Measurements from ENCODE around the gene PPM1E.

DNA sequence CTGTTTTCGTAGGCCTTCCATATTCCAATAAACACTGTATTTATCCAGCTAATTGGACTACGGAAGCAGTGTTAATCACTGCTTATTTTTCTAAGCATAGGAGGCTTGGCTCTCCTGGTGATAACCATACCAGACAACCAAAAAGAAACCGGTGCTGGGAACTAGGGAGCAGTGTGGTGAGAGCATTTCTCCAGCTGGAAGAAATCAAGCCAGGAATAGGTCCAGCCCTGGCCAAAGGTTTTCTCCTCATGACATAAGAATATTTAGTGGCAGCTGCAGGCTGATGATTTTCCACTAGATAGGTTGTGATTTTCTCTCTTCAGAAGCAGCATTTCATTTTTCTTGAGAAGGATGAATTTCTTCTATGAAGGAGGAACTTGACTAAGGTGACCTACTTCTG is 209.6 kb downstream of the PPM1E start:
- TF ChIP-seq POLR2A (IDR thresholded peaks at IDR 0.05), result no peak
- TF ChIP-seq CTCF (IDR thresholded peaks at IDR 0.05), result no peak

Data from esophagus squamous epithelium (tissue), 4 donors.